ENCODE results near the gene GLRA1. TPM values are rescaled to one million over a fixed set of nuclear protein-coding genes. Genes with fewer than 3 reads are reported as not detected.

GLRA1 gene
- total RNA-seq, 1 experiment from 2014 or later = not detected

DNA sequence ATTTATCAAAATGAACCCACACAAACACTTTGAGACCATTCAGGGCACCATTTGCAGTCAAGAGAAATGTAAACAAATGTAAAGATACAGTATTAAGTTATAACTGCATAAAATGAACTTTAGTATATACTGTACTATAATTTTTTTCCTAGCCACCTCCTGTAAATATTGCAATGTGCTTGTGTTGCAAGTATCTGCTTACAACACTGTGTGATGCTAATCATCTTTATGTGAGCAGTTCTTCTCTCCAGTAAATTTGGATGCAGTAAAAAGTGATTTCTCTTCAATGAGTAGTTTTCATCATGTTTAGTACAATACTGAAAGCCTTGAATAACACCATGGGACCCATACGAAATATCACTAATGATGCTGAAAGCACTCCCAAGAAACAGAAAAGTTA, 143.4 kb downstream of the GLRA1 start:
- Histone ChIP-seq H3K27me3 (ENCODE audit: insufficient read depth, low read length) (no peaks in the 10 kb centered on the region), H3K4me2 (ENCODE audit: low read length) (no peak overlapping the region), H3K9me3 (ENCODE audit: control insufficient read depth in 1 of 2, insufficient read depth in 1 of 2, low read depth in 1 of 2, low read length in 2 of 2) (no peaks in the 10 kb centered on the region), H3K36me3 (ENCODE audit: control insufficient read depth in 1 of 2, insufficient read depth in 2 of 2, low read length in 2 of 2) (peaks cover 7 to 13% of the 10 kb centered on the region in 2 experiments; a peak in 3 of 4 replicates), H3K79me2 (ENCODE audit: insufficient read depth, low read length) (peaks cover 100% of the 10 kb centered on the region), H3K9me2 (ENCODE audit: insufficient read depth) (no peaks in the 10 kb centered on the region), H3K9ac (ENCODE audit: low read length) (no peak overlapping the region), H4K20me1 (ENCODE audit: insufficient read depth) (peaks cover 78% of the 10 kb centered on the region; the same call in 1 of the 2 replicates), H2AFZ (ENCODE audit: low read depth, low read length, poor library complexity, severe bottlenecking) (no peak overlapping the region), H3K27ac (ENCODE audit: low read depth, low read length) (no peak overlapping the region), H3K4me1 (ENCODE audit: control insufficient read depth in 1 of 2, insufficient read depth in 2 of 2, low read length in 2 of 2) (peaks cover 2 to 3% of the 10 kb centered on the region in 2 experiments; a peak in 3 of 4 replicates), H3K4me3 (replicated peaks in 1 of 2; ENCODE audit: low read depth in 1 of 2, low read length in 2 of 2) (no peak overlapping the region)
- TF ChIP-seq ELF1 (IDR thresholded peaks at IDR 0.05; ENCODE audit: borderline replicate concordance, low read depth) = no peak
- no peak for TF ChIP-seq ZFX (IDR thresholded peaks at IDR 0.05)
- TF ChIP-seq EGR1 (IDR thresholded peaks at IDR 0.05; ENCODE audit: low read depth) = no peak
- TF ChIP-seq SRF (IDR thresholded peaks at IDR 0.05; ENCODE audit: low read depth) = no peak
- TF ChIP-seq, protein P1, sequence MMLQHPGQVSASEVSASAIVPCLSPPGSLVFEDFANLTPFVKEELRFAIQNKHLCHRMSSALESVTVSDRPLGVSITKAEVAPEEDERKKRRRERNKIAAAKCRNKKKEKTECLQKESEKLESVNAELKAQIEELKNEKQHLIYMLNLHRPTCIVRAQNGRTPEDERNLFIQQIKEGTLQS (IDR thresholded peaks at IDR 0.05) = no peak
- TF ChIP-seq FOSL1 (IDR thresholded peaks at IDR 0.05; ENCODE audit: low read depth) = no peak
- no peak for TF ChIP-seq SIN3A (IDR thresholded peaks at IDR 0.05; ENCODE audit: low read depth)
- TF ChIP-seq YY1 (IDR thresholded peaks at IDR 0.05; ENCODE audit: extremely low read depth, insufficient replicate concordance, low read depth, low read length) = no peak
- no peak for TF ChIP-seq CBX3 (IDR thresholded peaks at IDR 0.05; ENCODE audit: low read depth)
- no peak for TF ChIP-seq POLR2A (IDR thresholded peaks at IDR 0.05; ENCODE audit: borderline replicate concordance, extremely low read depth, insufficient read depth, insufficient read length)
- no peak for TF ChIP-seq ZNF274 (IDR thresholded peaks at IDR 0.05; ENCODE audit: low read depth, low read length)
- TF ChIP-seq EZH2 (IDR thresholded peaks at IDR 0.05) = no peak
- no peak for TF ChIP-seq CEBPB (IDR thresholded peaks at IDR 0.05; ENCODE audit: low read depth)
- no peak for TF ChIP-seq POLR2AphosphoS5 (IDR thresholded peaks at IDR 0.05; ENCODE audit: low read depth, low read length)
- TF ChIP-seq, protein P2, sequence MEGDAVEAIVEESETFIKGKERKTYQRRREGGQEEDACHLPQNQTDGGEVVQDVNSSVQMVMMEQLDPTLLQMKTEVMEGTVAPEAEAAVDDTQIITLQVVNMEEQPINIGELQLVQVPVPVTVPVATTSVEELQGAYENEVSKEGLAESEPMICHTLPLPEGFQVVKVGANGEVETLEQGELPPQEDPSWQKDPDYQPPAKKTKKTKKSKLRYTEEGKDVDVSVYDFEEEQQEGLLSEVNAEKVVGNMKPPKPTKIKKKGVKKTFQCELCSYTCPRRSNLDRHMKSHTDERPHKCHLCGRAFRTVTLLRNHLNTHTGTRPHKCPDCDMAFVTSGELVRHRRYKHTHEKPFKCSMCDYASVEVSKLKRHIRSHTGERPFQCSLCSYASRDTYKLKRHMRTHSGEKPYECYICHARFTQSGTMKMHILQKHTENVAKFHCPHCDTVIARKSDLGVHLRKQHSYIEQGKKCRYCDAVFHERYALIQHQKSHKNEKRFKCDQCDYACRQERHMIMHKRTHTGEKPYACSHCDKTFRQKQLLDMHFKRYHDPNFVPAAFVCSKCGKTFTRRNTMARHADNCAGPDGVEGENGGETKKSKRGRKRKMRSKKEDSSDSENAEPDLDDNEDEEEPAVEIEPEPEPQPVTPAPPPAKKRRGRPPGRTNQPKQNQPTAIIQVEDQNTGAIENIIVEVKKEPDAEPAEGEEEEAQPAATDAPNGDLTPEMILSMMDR (IDR thresholded peaks at IDR 0.05 in 2 of 3, conservative IDR thresholded peaks at IDR 0.05 in 1 of 3; ENCODE audit: borderline replicate concordance in 1 of 3, insufficient read depth in 1 of 3, low read depth in 2 of 3, low read length in 2 of 3) = no peak
- TF ChIP-seq TCF7L2 (IDR thresholded peaks at IDR 0.05; ENCODE audit: borderline replicate concordance, extremely low read depth, insufficient read depth, insufficient read length) = no peak
- TF ChIP-seq MAX (IDR thresholded peaks at IDR 0.05) = no peak
- no peak for TF ChIP-seq EZH2phosphoT487 (IDR thresholded peaks at IDR 0.05; ENCODE audit: borderline replicate concordance)
- POLR2A ChIA-PET = interaction anchor here (2.7 kb wide), 1 partner anchor 10 kb away, joined by 12 read pairs; the partner anchor contains the start of gene G3BP1
- CTCF ChIA-PET = no interaction called here
- BruUV-seq (replicated peaks) = no TSS peak
- no peak for DNase-seq (ENCODE audit: low read depth, low spot score)
- no peak for ATAC-seq
- intact Hi-C loops (cut with micrococcal nuclease) = no loop called here
- RAD21 ChIA-PET (ENCODE audit: low non-redundant PET in 1 of 2, low total read pairs in 2 of 2, uncharacterized antibody in 2 of 2, unreplicated experiment in 2 of 2) = no interaction called here
